Measurements from ENCODE around the gene OSBPL8. TPM values are rescaled to one million over a fixed set of nuclear protein-coding genes. Genes with fewer than 3 reads are reported as not detected.
"Not testable (repeated sequence)": the region's sequence is repeated elsewhere in the genome, so short reads cannot be mapped to it uniquely, and the experiment has no call there.

Gene OSBPL8
- total and polyA plus RNA-seq, 7 donors = 7.6 to 64.3 (median 44.8) TPM

- no peaks in the 10 kb centered on the region for H3K4me1 ChIP-seq
- intact Hi-C loops (cut with DNase I) = no loop called here
- H3K9me3 ChIP-seq = no peaks in the 10 kb centered on the region
- 79 to 94% methylated on average over 5 of the region's 5 CpGs for WGBS, 2 donors
- H3K36me3 ChIP-seq = no peaks in the 10 kb centered on the region
- no peak for DNase-seq
- no peaks in the 10 kb centered on the region for H3K27me3 ChIP-seq
- H3K27ac ChIP-seq = no peak overlapping the region
- H3K4me3 ChIP-seq = no peak overlapping the region
- TF ChIP-seq POLR2AphosphoS5 (IDR thresholded peaks at IDR 0.05) (no peak), CTCF (IDR thresholded peaks at IDR 0.05) (no peak), EP300 (IDR thresholded peaks at IDR 0.05) (no peak), POLR2A (IDR thresholded peaks at IDR 0.05) (no peak)
These were observed 81.5 kb downstream of the OSBPL8 start for GRCh38 chr12:76478045-76478444.

- intact Hi-C loops (cut with DNase I); H3K27ac ChIP-seq; H3K36me3 ChIP-seq; H3K4me1 ChIP-seq; H3K4me3 ChIP-seq; DNase-seq; H3K9me3 ChIP-seq; H3K27me3 ChIP-seq: not testable (repeated sequence)
- 95 to 96% methylated on average over 8 of the region's 8 CpGs for WGBS, 2 donors
These were observed 86.7 kb downstream of the OSBPL8 start for GRCh38 chr12:76472862-76473261.

- peaks cover 0 to 9% (median 3%) of the 10 kb centered on the region in 4 donors for H3K4me1 ChIP-seq
- no peak for DNase-seq
- intact Hi-C loops (cut with DNase I) = no loop called here
- 87 to 93% methylated on average over 1 of the region's 1 CpG for WGBS, 2 donors
- H3K36me3 ChIP-seq = no peaks in the 10 kb centered on the region
- H3K4me3 ChIP-seq = no peak overlapping the region
- no peak overlapping the region for H3K27ac ChIP-seq
- no peak for TF ChIP-seq EP300 (IDR thresholded peaks at IDR 0.05)
- TF ChIP-seq POLR2AphosphoS5 (IDR thresholded peaks at IDR 0.05) = no peak
- H3K27me3 ChIP-seq = no peaks in the 10 kb centered on the region
- H3K9me3 ChIP-seq = no peaks in the 10 kb centered on the region
These were observed 88.0 kb downstream of the OSBPL8 start for GRCh38 chr12:76471579-76471978.

GRCh38 chr12:76470028-76470939 is 89.3 kb downstream of the OSBPL8 start:
- peaks cover 0 to 9% (median 3%) of the 10 kb centered on the region in 4 donors for H3K4me1 ChIP-seq
- H3K36me3 ChIP-seq = no peaks in the 10 kb centered on the region
- WGBS, 2 donors = 78 to 86% methylated on average over 7 of the region's 7 CpGs
- no peak for DNase-seq
- TF ChIP-seq POLR2AphosphoS5 (IDR thresholded peaks at IDR 0.05) (no peak), POLR2A (IDR thresholded peaks at IDR 0.05) (no peak), CTCF (IDR thresholded peaks at IDR 0.05) (no peak), EP300 (IDR thresholded peaks at IDR 0.05) (no peak)
- H3K27me3 ChIP-seq = no peaks in the 10 kb centered on the region
- no peak overlapping the region for H3K4me3 ChIP-seq
- intact Hi-C loops (cut with DNase I) = no loop called here
- H3K9me3 ChIP-seq = no peaks in the 10 kb centered on the region
- no peak overlapping the region for H3K27ac ChIP-seq

- TF ChIP-seq POLR2A (IDR thresholded peaks at IDR 0.05) (no peak), EP300 (IDR thresholded peaks at IDR 0.05) (no peak), CTCF (IDR thresholded peaks at IDR 0.05) (no peak), POLR2AphosphoS5 (IDR thresholded peaks at IDR 0.05) (no peak)
- Histone ChIP-seq H3K27ac (no peak overlapping the region), H3K9me3 (no peaks in the 10 kb centered on the region), H3K4me3 (no peak overlapping the region), H3K27me3 (no peaks in the 10 kb centered on the region), H3K4me1 (peaks cover 0 to 10% (median 7%) of the 10 kb centered on the region in 4 donors), H3K36me3 (no peaks in the 10 kb centered on the region)
- WGBS, 2 donors = 79 to 87% methylated on average over 5 of the region's 5 CpGs
- intact Hi-C loops (cut with DNase I) = no loop called here
- DNase-seq = no peak
These were observed 94.9 kb downstream of the OSBPL8 start for GRCh38 chr12:76464631-76465166.

Measured in sigmoid colon (tissue), 7 donors.